ENCODE measurements around the gene ARL6IP6.
"Not testable (repeated sequence)": the region's sequence is repeated elsewhere in the genome, so short reads cannot be mapped to it uniquely, and the experiment has no call there.

ARL6IP6 gene

DNA sequence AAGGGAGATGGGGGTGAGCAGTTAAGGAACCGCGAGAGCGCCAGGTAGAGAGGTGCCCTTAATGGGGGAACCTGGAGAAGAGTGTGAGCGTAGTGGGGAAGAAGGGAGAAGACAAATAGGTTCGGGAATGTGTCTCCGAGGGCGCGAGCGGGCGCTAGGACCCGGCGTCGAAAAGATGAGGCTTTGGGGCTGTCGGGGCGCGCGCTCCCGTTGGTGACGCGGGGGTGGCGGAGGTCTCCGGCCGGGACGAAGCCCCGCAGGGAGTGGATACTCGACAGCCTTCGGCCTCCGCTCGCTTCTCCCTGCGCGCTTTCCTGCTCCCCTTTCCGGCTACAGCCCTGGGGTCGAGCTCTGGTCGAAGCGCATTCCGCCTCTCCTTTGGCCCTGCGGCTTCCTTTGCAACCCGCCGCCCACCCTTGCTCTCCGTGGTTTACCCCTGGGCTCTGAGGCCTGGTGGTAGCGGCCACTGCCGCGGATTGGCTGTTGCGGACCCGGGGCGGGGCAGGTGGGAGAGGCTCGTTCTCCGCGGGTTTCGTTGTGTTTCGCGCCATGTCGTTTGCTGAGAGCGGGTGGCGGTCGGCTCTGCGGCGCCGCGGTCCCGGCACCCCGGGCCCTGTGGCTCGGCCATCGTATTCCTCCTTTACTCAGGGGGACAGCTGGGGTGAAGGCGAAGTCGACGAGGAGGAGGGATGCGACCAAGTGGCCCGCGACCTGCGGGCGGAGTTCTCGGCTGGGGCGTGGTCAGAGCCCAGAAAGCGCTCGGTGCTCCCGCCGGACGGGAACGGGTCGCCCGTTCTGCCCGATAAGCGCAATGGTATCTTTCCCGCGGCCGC lies at the start of gene ARL6IP6:
Gene ARL6IP6 (plus strand): TSS at position 545 of the 833 bp plus-strand sequence. CDS start 5 bp downstream, at position 550.
- peak; percentile 81 for DNase-seq

DNA sequence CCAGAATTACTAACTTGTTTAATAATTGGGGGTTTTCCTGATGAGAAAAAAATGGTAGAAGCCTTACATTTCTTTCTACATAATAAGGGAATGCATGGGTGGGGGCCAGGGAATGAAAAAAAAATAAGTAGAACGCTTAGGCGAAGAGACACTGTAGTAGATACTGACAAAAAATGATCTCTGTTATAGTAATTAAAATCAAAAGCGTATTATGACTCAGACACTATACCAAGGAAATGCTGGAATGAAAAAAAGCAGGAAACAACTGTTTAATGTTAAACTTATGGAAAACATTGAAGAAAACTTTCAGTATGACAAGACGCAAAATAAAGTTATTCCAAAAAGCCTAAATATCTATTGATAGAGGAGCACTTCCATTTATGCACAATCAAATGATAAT lies 44.1 kb upstream of the ARL6IP6 start:
- no peak for DNase-seq

DNA sequence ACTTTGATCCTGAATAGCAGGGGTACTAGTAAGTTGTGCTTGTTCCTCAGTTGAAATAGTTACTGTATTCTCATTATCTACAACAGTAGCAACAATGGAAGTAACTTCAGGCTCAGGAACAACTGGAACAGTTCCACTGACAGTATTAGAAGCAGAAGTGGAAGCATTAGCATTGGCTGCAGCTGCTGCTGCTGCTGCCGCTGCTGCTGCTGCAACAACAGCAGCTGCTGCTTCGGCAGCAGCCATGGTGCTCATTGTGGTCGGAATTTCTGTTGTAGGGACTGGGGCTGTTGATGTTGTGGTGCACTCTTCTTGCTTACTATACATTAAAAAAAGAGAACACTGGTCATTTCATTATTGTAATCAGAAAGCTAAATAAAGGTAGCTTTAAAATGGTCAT lies 42.0 kb upstream of the ARL6IP6 start:
- no peak for DNase-seq

DNA sequence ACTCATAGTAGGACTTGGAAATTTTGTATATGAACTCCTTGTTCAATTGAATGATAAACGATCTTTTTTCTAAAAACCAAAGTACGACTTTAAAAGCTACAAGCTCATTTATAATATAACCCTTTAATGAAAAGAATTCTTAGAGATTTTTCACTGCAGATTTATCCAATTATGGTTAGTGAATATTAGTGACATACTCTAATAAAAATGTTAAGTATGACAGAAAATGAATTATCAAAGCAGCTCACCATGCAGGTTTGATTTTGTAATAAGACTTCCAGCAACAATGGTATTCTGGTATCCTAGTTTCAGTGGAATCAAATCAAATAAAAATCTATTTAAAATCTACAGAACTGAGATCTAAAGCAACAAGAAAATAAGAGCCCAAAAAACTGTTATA lies 39.6 kb upstream of the ARL6IP6 start:
- DNase-seq: no peak

DNA sequence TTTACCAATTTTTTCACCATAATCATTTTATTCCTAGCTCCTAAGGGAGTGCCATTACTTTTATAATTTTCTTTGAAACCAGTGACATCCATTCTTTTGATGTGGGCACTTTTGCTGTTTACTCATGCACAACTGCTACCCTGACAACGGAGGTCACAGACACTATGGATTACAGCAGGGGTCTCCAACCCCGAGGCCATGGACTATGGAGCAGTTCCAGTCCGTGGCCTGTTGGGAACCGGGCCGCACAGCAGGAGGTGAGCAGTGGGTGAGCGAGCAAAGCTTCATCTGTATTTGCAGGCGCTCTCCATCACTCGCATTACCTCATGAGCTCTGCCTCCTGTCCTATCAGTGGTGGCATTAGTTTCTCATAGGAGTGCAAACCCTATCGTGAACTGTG lies 35.8 kb upstream of the ARL6IP6 start:
- no peak for DNase-seq

DNA sequence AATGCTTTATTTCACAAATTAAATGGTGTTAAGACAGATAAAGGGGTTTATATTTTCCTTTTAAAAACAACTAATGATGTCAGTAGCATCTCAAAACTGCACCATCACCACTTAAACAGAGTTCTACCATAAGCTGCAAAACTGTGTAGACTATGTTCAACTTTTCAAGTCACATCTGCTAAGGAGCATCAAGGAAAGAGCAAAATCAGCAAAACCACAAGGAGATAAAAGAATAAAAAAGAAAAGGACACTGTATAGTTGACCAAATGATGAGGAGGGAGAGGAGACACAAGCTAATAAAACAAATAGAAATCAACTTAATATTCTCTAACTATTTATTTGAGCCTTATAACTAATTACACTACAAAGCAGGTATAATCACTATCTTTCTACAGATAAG lies 35.0 kb upstream of the ARL6IP6 start:
- DNase-seq: no peak

DNA sequence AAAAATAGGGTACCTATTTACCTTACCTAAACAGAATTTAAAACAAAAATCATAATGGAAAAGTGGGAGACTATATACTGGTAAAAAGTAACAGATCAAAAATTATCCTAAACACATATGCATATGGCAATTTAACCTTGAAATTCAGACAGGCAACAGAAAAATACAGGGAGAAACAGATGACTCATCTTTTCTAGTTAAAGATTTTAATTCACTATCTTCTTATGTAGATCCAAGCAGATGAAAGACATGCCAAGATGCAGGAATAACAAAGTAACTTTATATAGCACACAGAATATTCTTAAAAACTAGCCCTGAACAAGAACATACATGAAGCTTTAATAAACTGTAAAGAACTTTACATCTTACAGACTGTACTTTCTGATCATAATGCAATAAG lies 32.1 kb upstream of the ARL6IP6 start:
- no peak for DNase-seq

GRCh38 chr2:152693033-152693432 lies 25.4 kb upstream of the ARL6IP6 start:
- DNase-seq: no peak

GRCh38 chr2:152694161-152694661 lies 24.2 kb upstream of the ARL6IP6 start:
- no peak for DNase-seq

GRCh38 chr2:152695763-152696162 lies 22.7 kb upstream of the ARL6IP6 start:
- no peak for DNase-seq

DNA sequence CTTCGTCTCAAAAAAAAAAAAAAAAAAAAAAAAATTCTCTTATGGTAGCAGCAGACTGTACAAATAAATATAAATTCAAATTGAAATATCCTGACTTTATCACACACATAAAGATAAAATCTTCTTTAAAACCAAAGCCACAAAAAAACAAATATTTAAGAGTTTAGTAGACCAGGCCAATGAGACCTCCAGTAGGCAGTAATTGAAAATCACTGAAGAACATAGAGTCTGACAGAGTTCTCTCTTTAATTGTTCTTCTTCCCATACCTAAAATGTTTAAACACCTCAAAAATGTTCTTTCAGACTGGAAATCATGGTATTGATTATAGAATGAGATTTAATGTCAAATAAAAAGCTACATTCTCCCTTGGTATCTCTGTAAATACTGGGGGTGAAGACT lies 21.9 kb upstream of the ARL6IP6 start:
- DNase-seq: no peak

DNA sequence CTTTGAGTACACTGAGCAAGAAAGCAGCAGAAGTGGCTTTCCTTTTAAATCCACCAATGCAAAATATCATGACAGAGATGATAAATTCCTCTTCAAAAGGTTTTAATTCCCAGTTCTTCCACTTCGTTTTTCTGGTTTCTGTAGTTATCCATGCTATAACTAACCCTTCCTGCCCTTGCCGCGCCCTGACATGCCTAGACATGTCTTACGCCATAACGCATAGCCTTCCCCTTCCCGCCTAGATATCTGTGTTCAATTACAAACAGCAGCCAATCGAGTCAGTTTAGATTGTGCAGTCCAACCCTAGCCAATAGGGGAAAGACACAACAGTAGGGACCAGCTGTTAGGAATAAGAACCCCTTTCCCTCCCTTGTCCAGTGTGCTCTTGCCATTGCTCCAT lies 17.2 kb upstream of the ARL6IP6 start:
- no peak for DNase-seq

GRCh38 chr2:152706477-152707021 lies 11.9 kb upstream of the ARL6IP6 start:
- DNase-seq: no peak

GRCh38 chr2:152708742-152709141 lies 9.7 kb upstream of the ARL6IP6 start:
- no peak for DNase-seq

DNA sequence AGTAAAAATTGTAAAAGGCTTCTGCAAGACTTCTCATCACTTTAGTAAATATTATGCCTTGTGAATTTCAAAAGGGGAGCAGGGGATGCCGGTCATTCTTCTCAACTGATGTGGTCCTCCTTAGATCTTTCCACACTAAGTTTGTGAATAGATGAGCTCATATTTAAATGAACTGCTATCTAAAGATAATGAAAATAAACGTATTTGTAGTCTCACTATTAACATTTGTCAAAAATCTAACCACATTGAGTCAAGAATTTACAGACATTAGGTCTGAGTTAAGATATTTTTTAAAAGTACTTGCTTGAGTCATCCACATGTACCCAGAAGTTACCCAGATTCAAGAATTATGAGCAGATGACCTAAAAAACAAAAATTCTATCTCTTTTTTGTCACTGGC lies 7.7 kb upstream of the ARL6IP6 start:
- no peak for DNase-seq

- no peak for DNase-seq
Observed at GRCh38 chr2:152715112-152715511, 3.3 kb upstream of the ARL6IP6 start.

DNA sequence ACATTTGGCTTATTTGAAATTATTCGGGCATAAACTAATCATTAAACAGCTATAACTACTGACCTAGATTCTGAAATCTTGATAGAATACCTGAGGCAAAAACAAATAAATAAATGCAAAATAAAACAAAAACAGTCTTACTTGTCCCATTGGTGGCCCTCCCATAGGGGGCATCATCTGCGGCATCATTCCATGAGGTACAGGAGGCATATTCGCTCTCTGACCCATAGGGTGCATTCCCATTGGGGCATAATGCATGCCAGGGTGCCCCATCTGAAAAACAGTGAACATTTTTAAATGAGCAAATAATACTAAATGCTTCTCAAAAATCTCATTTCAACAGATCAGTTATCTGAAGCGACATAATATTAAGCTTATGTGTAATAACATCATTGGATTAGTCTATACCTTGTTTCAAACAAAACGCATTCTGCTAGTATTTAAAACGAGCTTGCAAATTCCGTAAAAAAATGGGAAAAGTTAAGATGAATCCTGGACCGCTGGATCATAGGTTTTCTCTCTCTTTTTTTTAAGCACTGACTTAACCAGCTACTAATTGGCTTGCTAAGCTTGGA lies 2.5 kb upstream of the ARL6IP6 start:
- DNase-seq: no peak

DNA sequence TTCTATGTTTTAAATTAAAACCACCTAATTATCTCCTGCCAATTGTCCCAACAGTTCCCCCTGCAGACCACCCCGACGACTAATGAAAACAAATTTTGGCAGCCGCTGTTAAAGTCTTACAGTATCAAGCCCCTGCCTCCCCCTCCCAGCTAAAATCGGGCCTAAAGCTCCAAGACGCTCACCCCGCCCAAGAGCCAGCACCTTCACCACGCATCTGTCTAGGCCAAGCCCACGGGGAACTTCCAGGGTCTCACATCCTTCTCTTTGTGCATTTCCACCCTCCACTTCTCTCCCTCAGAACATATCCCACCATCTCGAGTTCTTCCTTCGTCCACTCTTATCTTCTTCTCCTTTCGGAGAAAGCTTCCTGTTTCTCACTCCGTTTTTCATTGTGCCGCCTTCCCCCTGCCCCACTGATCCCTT lies 1.6 kb upstream of the ARL6IP6 start:
- DNase-seq: no peak

DNA sequence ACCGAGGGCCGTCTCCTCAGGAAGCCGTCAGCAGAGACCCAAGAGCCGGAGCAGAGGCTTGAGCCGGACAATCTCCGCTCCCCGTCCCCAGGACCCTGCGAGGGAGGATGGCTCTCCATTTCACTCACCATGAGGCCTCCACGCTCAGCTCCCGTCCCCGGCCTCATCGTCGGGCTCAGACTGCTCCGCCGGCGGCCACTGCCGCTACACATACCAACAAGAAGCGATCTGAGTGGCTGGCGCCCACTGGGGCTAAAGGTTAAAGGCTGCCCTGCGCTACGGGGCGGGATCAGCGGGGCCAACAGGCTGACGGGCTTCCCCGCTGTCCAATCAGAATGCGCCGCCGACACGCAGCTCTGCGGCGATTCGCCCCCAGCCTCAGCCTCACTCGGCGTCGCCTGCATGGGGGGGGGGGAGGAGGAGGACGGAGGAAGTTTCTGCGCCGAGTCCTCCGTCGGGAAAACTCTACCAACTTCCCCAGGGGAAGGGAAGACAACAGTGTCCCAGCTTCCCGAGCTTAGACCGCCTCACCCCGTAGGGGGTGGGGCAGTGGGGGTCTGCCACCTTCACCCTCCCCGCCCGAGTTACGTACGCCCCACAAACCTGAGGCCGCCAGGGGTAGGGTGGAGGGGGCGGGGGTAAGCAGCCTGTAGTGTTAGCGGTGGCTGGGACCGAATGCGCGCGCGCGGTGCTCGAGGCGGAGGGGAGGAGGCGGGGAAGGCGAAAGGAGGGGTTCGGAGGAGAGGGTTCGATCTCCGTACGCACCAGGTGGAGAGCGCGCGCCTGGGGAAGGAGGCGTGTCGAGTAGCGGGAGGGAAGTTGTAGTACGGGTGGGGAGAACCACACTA lies 968 bp upstream of the ARL6IP6 start, which contains the start of gene PRPF40A:
Gene PRPF40A (minus strand): TSS at position 234 of the 848 bp plus-strand sequence. CDS start 22 bp downstream, at position 212.
- DNase-seq: peak; percentile 84

DNA sequence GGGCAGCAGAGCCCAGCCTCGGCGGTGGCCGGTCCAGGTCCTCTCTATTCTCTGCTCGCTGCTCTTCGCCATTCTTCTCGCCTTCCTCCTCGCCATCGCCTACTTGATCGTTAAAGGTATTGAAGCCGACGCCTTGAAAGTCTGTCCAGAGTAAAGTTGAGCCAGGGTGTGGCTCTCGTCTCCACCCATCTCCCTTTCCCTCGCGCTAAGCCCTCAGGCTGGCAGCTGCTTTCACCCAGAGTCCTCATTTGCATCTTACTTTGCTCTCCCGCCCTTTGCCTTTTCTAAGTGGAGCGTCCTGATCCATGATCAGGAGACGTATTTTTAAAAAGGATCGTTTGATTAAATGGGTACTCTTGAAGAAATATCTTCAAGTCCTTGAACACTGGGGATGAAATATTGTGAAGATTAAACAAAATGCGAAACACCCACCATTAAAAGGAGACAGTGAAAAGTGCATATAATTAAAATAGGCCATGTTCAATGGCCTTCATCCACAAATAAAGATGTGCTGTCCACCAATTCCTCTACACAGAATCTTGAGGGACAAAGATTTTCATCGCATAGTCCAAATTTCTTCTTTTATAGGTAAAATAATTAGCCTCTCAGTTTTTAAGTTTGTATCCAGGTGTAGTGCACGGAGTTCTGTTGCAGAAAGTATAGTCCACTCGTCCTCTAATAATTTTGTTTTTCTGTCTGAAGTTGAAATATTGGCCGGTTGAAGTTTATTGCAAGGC lies 657 bp downstream of the ARL6IP6 start:
- DNase-seq: peak; percentile 36

- no peak for DNase-seq
Observed at GRCh38 chr2:152720794-152721193, 2.4 kb downstream of the ARL6IP6 start.

- not testable (repeated sequence) for DNase-seq
Observed at GRCh38 chr2:152722639-152723038, 4.2 kb downstream of the ARL6IP6 start.

Data from NCI-H2029 treated with DMSO at 0.1 percent for 48 hours (cell line).